HEK293T (cell line): Measurements from ENCODE around the gene MNAT1.

Source experiments
- ARNT ChIP-seq: fragments of 450-650 bp; IDR thresholded peaks from 2 replicates; pipeline ENCODE4 v1.6.1; 2017; ENCODE audit warnings: mild to moderate bottlenecking
- BHLHE40 ChIP-seq: fragments of 450-650 bp; IDR thresholded peaks from 2 replicates; pipeline ENCODE4 v1.6.1; 2016; ENCODE audit warnings: mild to moderate bottlenecking, moderate library complexity, borderline replicate concordance
- FOXA1 ChIP-seq: fragments of 450-650 bp; IDR thresholded peaks from 2 replicates; pipeline ENCODE4 v1.6.1; 2016; ENCODE audit warnings: mild to moderate bottlenecking
- FOXK2 ChIP-seq: fragments of 450-650 bp; IDR thresholded peaks from 2 replicates; pipeline ENCODE4 v1.6.1; 2016; ENCODE audit warnings: mild to moderate bottlenecking
- FOXM1 ChIP-seq: fragments of 450-650 bp; IDR thresholded peaks from 2 replicates; pipeline ENCODE4 v1.6.1; 2017; ENCODE audit warnings: mild to moderate bottlenecking, borderline replicate concordance
- L3MBTL2 ChIP-seq: fragments of 450-650 bp; conservative IDR thresholded peaks from 2 replicates; pipeline ENCODE4 v1.6.1; 2016; ENCODE audit warnings: mild to moderate bottlenecking
- NFRKB ChIP-seq: fragments of 450-650 bp; IDR thresholded peaks from 2 replicates; pipeline ENCODE4 v1.6.1; 2016; ENCODE audit warnings: mild to moderate bottlenecking, moderate library complexity
- PKNOX1 ChIP-seq: fragments of 450-650 bp; IDR thresholded peaks from 2 replicates; pipeline ENCODE4 v1.6.1; 2016
- SP1 ChIP-seq: fragments of 450-650 bp; IDR thresholded peaks from 2 replicates; pipeline ENCODE4 v1.6.1; 2017

GRCh38 chr14:60856111-60856510 lies 121.5 kb downstream of the MNAT1 start:
- no peak for TF ChIP-seq FOXA1
- no peak for TF ChIP-seq BHLHE40
- no peak for TF ChIP-seq FOXM1
- TF ChIP-seq PKNOX1 = no peak
- no peak for TF ChIP-seq ARNT
- TF ChIP-seq NFRKB = no peak
- TF ChIP-seq FOXK2 = no peak
- TF ChIP-seq SP1 = no peak
- TF ChIP-seq L3MBTL2 = no peak
